ENCODE measurements around the gene OR10J1. TPM values are rescaled to one million over a fixed set of nuclear protein-coding genes. Genes with fewer than 3 reads are reported as not detected.
"Not testable (repeated sequence)": the region's sequence is repeated elsewhere in the genome, so short reads cannot be mapped to it uniquely, and the experiment has no call there.

OR10J1 gene, protein sequence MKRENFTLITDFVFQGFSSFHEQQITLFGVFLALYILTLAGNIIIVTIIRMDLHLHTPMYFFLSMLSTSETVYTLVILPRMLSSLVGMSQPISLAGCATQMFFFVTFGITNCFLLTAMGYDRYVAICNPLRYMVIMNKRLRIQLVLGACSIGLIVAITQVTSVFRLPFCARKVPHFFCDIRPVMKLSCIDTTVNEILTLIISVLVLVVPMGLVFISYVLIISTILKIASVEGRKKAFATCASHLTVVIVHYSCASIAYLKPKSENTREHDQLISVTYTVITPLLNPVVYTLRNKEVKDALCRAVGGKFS
- not detected for polyA plus RNA-seq (2013, experiment 1 of 2; ENCODE audit: insufficient read length)
- not detected for polyA plus RNA-seq (2013, experiment 2 of 2; ENCODE audit: insufficient read length)

- DNase-seq = no peak
Observed at GRCh38 chr1:159439422-159439821, at the start of gene OR10J1. Gene OR10J1, plus strand, starts transcription at chr1:159439722. Its CDS starts 70 bp downstream, at chr1:159439792.

- DNase-seq = no peak
Observed at GRCh38 chr1:159406821-159407220, 32.7 kb upstream of the OR10J1 start.

DNA sequence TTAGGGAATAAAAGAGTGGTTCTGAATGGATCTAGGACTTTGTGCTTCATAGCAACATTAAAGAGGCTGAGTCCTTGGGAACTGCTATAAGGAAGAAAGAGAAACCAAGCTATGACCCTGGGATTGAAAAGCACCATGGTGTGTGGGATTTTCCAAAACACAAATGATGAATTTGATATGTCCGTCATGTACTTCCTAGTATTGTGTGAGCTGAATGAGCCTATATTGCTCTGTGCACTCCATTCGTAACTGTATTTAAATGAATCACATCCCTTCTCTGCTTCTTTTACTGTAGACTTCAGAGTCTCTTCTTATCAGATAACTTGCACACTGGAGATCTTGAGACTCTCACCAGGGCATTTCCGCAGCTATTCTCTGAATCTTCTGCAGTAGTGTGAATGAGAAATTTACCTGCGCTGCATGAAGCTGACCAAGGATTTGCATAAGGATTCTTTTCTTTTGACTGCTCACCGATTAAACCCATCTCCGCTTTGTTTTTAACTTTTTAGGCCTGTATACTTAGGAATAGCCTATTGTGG is 30.6 kb upstream of the OR10J1 start:
- no peak for DNase-seq

GRCh38 chr1:159421821-159422220 is 17.7 kb upstream of the OR10J1 start:
- no peak for DNase-seq

DNA sequence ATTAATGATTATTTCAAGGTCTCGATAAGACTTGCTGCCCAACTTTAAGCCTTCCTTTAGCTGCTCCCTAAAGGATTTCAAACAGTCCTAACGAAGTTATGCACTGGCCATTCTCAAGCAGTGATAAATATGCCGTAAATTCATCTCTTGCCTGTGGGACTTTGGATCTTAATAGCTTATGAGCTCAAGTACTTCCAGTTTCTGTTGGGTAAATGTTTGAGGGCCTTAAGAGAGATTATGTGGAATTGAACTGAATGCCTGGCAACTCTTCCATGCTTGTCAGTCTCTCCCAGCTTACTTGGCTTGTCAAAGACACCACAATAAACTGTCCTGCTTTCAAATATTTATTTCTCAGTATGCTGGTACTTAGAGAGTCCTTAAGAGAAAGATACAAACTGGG is 11.0 kb upstream of the OR10J1 start:
- DNase-seq = peak; percentile 45

- peak; percentile 97 for DNase-seq
Observed at GRCh38 chr1:159429074-159429861, 10.3 kb upstream of the OR10J1 start.

DNA sequence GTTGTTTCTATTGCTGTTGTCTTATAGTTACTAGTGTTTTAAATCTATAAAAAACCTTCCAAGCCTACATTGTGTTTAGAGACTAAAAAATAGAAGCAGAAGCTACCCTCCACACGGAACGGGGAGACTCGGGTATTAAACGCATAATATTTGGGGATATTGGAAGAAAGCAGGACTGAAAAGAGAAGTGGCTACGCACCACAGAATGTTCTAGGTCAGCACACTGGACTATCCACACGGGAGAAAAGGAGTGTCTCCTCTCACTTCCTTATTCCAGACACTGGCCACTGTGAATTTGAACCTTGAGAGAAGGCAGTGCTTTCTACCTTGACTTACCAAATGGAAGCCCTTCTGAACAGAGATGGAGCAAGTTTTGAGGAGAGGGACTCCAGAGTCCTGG is 8.5 kb upstream of the OR10J1 start:
- no peak for DNase-seq

DNA sequence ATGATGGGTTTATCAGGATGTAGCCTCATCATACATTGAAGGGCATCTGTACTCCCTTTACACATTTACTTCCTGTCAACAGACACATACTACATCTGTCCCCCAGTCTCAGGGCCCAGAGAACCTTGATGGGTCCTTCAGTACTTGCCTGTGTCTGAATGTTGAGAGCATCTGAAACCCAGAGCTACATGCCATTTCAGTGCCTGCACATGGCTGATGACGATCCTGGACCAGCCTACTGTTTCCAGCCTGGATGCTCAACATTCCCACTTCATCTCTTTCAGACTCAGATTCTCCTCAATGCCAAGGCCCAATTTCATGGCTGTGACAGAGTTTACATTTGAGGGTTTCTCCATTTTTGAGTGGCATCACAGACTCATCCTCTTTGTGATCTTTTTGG is 7.6 kb upstream of the OR10J1 start, which contains the start of gene OR10J4:
TSS of gene OR10J4 (plus strand) at position 301 of the 400 bp plus-strand sequence.
- DNase-seq = no peak

GRCh38 chr1:159436469-159436868 is 3.1 kb upstream of the OR10J1 start:
- DNase-seq = no peak

DNA sequence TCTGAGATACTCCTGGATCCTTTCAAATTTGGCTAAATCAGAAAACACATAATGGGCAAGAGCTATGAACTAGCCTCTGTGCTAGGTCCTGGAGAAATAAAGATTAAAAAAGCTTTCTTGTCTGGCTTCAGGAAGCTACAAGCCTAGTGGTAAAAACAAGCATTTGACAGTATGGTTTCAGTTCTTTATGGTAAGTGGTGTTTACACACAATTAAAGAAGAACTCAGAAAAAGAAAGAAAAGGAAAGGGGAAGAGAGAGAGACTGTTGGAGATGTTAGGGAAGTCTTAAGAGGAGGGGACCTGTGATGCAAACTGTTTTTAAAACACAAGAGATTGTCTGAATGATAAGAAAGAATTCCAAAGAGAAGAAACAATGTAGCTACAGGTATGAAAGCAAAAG is 1.8 kb downstream of the OR10J1 start:
- DNase-seq = no peak

DNA sequence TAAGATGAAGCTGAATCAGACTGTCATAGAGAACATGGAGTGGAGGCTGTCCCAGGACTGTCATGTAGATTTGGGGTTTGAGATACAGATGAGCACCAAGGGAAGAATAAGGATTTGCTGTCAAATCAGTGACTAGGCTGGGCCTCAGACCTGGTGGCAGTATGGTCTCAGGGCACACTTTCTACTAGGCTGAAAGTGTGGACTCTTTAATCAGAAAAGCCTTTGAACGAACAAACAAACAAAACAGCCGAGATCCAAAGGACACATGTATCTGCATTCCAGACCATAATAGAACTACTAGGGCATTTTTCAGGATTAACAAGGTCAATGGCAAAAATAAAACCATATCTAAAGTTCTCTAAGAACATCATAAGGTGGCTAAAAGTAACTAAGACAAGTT is 2.9 kb downstream of the OR10J1 start:
- no peak for DNase-seq

DNA sequence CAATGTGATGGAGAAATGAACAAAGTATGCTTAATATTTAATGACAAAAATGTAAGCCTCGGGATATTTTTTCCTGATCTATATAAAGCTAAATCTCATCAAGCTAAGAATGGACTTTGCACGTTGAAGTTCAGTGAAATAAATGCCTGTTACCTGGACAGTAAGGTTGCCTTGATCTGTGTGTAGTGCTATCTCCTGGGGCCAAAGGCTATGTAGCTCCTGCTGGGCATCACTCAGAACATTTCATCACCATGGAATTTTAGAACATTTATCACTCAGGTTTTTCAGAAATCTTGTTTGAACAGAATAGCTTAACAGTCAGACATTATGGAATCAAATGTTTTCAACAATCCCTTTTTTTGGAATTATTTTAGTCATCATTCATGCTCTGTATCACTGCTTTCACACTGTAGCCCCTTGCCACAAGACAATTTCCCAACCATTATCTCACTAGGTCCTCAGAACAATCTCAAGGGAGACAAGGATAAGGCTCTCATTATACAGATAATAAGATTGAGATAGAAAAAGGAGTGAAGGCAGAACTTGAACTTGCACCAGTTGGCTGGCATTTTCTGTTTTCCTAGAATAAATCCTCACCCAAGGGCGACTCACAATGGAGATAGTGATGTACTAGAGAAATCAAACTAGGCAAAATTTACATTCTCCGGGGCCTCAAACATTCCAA is 3.7 kb downstream of the OR10J1 start:
- no peak for DNase-seq

DNA sequence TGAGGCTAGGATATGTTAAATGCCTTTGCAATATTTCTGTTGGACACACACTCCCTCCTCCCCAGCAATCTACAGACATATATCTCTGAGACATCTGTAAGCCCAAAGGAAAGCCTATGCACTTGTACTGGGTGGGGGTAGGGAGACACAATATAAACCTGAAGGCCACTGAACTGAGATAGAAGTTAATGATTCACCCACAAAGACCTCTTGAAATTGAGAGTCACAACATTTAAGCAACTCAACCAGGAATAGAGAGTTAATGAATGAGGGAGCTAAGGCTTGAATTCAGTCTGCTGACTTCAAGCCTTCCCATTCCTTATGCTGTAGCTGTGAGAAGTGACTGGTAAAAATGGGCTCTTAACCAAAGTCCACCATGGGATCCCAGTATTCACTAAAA is 5.0 kb downstream of the OR10J1 start:
- no peak for DNase-seq

DNA sequence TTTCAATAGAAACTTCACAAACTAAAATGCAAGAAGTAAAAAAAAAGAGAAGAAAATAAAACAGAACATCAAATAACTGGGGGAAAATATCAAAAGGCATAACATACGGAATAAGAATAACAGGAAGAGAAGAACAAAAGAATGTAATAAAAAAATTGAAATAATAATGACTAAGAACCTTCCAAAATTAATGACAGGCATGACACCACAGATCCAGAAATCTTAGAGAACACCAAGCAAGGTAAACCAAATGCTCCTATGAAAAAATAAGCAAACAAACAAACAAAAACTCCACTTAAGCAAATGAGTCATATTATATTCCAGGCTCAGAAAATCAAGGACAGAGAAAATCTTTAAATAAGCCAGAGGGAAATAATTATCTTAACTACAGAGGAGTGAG is 8.7 kb downstream of the OR10J1 start:
- DNase-seq = no peak

DNA sequence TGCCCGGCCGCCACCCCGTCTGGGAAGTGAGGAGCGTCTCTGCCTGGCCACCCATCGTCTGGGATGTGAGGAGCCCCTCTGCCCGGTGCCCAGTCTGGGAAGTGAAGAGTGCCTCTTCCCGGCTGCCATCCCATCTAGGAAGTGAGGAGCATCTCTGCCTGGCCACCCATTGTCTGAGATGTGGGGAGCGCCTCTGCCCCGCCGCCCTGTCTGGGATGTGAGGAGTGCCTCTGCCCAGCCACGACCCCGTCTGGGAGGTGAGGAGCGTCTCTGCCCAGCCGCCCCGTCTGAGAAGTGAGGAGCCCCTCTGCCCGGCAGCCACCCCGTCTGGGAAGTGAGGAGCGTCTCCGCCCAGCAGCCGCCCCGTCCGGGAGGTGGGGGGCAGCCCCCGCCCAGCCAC is 10.1 kb downstream of the OR10J1 start:
- DNase-seq = not testable (repeated sequence)

GRCh38 chr1:159459551-159459950 is 20.0 kb downstream of the OR10J1 start:
- no peak for DNase-seq

GRCh38 chr1:159465191-159465603 is 25.7 kb downstream of the OR10J1 start:
- DNase-seq = no peak

GRCh38 chr1:159468321-159468720 is 28.8 kb downstream of the OR10J1 start:
- DNase-seq = no peak

- DNase-seq = peak; percentile 50
Observed at GRCh38 chr1:159469921-159470533, 30.5 kb downstream of the OR10J1 start.

DNA sequence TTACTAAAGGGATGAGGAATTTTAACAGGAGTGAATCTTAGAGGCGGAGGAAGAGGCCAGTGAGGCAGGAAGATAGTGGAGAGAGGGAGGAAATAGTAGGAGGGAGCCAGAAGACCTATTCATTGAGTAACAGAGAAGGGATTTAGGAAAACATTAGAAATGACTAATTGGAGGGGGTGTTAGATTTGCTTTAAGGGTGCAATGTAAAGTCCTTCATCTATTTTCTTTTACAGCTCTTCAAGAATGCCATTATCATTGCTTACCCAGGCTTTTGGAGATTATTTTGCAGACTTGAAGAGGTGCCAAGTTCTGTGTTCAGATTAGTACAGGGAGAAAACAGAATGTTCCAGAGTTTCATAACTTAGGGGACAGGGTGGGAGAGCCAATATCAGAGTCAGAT is 33.8 kb downstream of the OR10J1 start:
- DNase-seq = peak; percentile 2

GRCh38 chr1:159474926-159475325 is 35.4 kb downstream of the OR10J1 start:
- DNase-seq = no peak

DNA sequence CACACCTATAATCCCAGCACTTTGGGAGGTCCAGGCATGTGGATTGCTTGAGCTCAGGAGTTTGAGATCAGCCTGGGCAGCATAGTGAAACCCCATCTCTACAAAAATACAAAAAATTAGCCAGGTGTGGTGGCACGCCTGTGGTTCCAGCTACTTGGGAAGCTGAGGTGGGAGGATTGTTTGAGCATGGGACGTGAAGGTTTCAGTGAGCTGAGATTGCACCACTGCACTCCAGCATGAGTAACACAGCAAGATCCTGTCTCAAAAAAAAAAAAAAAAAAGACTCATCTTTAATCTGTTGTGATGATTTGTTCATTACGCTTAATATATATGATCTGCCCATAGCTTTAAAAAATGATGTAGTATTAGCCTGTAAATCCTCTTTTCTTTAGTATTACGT is 44.0 kb downstream of the OR10J1 start:
- no peak for DNase-seq
